Neural crest cell (in vitro differentiated cells): ENCODE measurements around the gene ST3GAL3. TPM values are rescaled to one million over a fixed set of nuclear protein-coding genes. Genes with fewer than 3 reads are reported as not detected.

Experiments used
- DNase-seq: peaks from one replicate; pipeline ENCODE4 v3.0.0; 2021; ENCODE audit warnings: low read depth, mixed read lengths, low spot score
- H3K27ac Mint-ChIP-seq: one replicate; pipeline ENCODE4 v1.8.0; 2021; ENCODE audit warnings: mild to moderate bottlenecking, mixed read lengths; ENCODE audit not compliant: unreplicated experiment
- H3K27me3 Mint-ChIP-seq: 2 replicates; pipeline ENCODE4 v1.8.0; 2021; ENCODE audit warnings: low read depth, mild to moderate bottlenecking, mixed read lengths
- H3K36me3 Mint-ChIP-seq: 2 replicates; pipeline ENCODE4 v1.8.0; 2021; ENCODE audit warnings: low read depth, mild to moderate bottlenecking, mixed read lengths
- H3K4me1 Mint-ChIP-seq: 2 replicates; pipeline ENCODE4 v1.8.0; 2021; ENCODE audit warnings: mixed read lengths
- H3K4me3 Mint-ChIP-seq: one replicate; pipeline ENCODE4 v1.8.0; 2021; ENCODE audit warnings: mild to moderate bottlenecking, mixed read lengths
- H3K9me3 Mint-ChIP-seq: 2 replicates; pipeline ENCODE4 v1.8.0; 2021; ENCODE audit warnings: mixed read lengths
- CTCF ChIP-seq: fragments of 200-600 bp; sonication (generic); conservative IDR thresholded peaks from 2 replicates; pipeline ENCODE4 v1.5.0; 2021; ENCODE audit warnings: antibody characterized with exemption, mild to moderate bottlenecking
- total RNA-seq: library from RNA; stranded (reverse); gene quantifications from 2 replicates; pipeline ENCODE4 v1.2.1, GENCODE V29; 2021

Gene ST3GAL3
- total RNA-seq, 1 donor from 2014 or later = 37.4 TPM

DNA sequence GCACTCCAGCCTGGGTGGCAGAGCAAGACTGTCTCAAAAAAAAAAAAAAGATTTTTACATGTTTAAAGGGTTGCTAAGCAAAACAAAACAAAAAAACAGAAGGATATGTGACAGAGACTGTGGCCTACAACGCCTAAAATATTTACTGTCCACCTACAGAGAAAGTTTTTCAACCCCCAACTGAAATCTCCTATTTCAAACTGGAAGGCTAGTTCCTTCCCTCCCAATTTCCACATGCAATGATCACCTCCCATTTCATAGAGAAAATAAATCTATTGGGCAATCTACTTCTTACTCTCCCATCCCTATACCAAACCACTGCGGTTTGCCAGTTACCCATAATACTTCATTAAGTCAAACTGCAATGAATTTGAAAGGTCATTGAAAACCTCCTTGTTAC is 74.2 kb downstream of the ST3GAL3 start:
- DNase-seq = no peak
- H3K9me3 Mint-ChIP-seq = peaks cover 15% of the 10 kb centered on the region
- peak overlapping the region; percentile 44 for H3K27ac Mint-ChIP-seq
- peaks cover 9% of the 10 kb centered on the region for H3K4me1 Mint-ChIP-seq
- no peak overlapping the region for H3K4me3 Mint-ChIP-seq
- no peaks in the 10 kb centered on the region for H3K27me3 Mint-ChIP-seq
- no peak for TF ChIP-seq CTCF
- H3K36me3 Mint-ChIP-seq = peaks cover 33% of the 10 kb centered on the region

- no peak overlapping the region for H3K4me3 Mint-ChIP-seq
- no peak for TF ChIP-seq CTCF
- no peaks in the 10 kb centered on the region for H3K27me3 Mint-ChIP-seq
- H3K9me3 Mint-ChIP-seq = peaks cover 9% of the 10 kb centered on the region
- peak overlapping the region; percentile 32 for H3K27ac Mint-ChIP-seq
- DNase-seq = no peak
- peaks cover 22% of the 10 kb centered on the region for H3K36me3 Mint-ChIP-seq
- peaks cover 9% of the 10 kb centered on the region for H3K4me1 Mint-ChIP-seq
Observed at GRCh38 chr1:43783096-43783670, 75.8 kb downstream of the ST3GAL3 start.

- no peak overlapping the region for H3K27ac Mint-ChIP-seq
- peaks cover 22% of the 10 kb centered on the region for H3K36me3 Mint-ChIP-seq
- peaks cover 9% of the 10 kb centered on the region for H3K4me1 Mint-ChIP-seq
- no peak for TF ChIP-seq CTCF
- DNase-seq = no peak
- H3K27me3 Mint-ChIP-seq = no peaks in the 10 kb centered on the region
- no peak overlapping the region for H3K4me3 Mint-ChIP-seq
- peaks cover 9% of the 10 kb centered on the region for H3K9me3 Mint-ChIP-seq
Observed at GRCh38 chr1:43783671-43784205, 76.4 kb downstream of the ST3GAL3 start.

DNA sequence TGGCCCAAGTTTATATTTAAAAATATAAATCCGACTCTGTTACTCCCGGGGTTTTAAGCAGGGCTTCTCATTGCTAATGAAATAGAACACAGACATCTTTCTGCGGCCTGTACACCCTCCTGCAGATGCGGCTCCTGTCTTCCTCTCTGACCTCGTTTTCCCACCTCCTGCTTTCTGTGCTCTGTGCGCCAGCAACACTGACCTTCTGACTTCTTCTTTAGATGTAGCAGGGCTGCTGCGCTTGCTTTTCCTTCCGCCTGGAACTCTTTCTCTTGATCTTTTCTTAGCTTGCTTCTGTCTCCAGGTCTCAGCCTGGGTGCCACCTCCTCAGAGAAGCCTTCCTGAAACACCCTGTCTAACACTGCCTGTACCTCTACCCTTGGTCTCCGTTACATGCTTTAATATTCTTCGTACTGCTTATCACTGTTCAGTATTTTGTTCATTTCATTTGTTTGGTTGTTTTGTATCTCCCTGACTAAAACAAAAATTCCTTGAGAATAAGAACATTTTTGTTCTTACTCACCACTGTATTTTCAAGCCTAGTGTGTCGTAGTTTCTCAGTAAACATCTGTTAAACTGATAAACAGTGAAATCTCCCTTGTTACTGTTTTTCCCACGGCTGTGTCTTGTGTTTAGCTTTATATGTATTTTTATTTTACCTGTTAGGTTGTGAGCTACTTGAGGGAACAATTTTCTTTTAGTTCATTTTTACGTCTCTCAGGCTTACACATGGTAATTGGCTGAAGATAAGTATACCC is 79.0 kb downstream of the ST3GAL3 start:
- Mint-ChIP-seq H3K4me1 (peaks cover 9% of the 10 kb centered on the region), H3K36me3 (peaks cover 7% of the 10 kb centered on the region), H3K4me3 (no peak overlapping the region), H3K27ac (no peak overlapping the region), H3K27me3 (no peaks in the 10 kb centered on the region), H3K9me3 (no peaks in the 10 kb centered on the region)
- DNase-seq = no peak
- no peak for TF ChIP-seq CTCF

DNA sequence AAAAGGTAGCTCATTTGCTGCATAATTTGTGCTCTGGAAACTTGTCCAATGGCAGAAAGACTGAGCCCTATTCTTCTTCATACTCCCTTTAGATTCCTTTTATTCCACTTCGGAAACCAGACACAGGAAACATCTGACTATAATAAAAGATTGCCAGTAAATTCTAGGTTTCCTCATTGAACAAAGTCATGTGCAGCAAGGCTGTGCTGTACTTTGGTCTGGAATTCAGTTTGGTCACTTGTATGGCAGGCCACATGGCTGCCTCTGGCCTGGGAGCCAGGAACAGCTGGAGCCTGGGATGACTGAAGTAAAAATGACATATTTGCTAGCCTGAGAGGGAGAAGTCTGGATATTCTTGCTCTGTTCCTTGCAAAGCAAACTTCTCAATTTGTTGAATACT is 79.6 kb downstream of the ST3GAL3 start:
- no peak overlapping the region for H3K4me3 Mint-ChIP-seq
- H3K27me3 Mint-ChIP-seq = no peaks in the 10 kb centered on the region
- no peak overlapping the region for H3K27ac Mint-ChIP-seq
- peaks cover 14% of the 10 kb centered on the region for H3K4me1 Mint-ChIP-seq
- TF ChIP-seq CTCF = no peak
- H3K9me3 Mint-ChIP-seq = no peaks in the 10 kb centered on the region
- peaks cover 7% of the 10 kb centered on the region for H3K36me3 Mint-ChIP-seq
- no peak for DNase-seq
